BJ (cell line): ENCODE measurements around the gene TXNRD1. TPM values are rescaled to one million over a fixed set of nuclear protein-coding genes. Genes with fewer than 3 reads are reported as not detected.
A peak's percentile ranks its signal among the peaks of the same experiment; 100 is the strongest.

ENCODE experiments used
- CTCF ChIA-PET: fragments of 350-600 bp; formaldehyde crosslinking; extraction: SDS; loops from one replicate; lab custom pipeline; 2021; ENCODE audit warnings: antibody characterized with exemption, inconsistent platforms; lab: Yijun Ruan, JAX
- POLR2A ChIA-PET: fragments of 300-600 bp; sonication (Branson Sonifier 250); formaldehyde crosslinking; extraction: SDS; loops from one replicate; lab custom pipeline; 2021; ENCODE audit warnings: antibody characterized with exemption; lab: Charles Lee
- DNase-seq: peaks from one replicate; pipeline ENCODE4 v3.0.0-alpha.2; 2011; ENCODE audit warnings: low read depth
- H3K27me3 ChIP-seq: 2 replicates; pipeline ENCODE4 v1.6.0; 2011; ENCODE audit warnings: low read length; ENCODE audit not compliant: control insufficient read depth, insufficient read depth
- H3K36me3 ChIP-seq: 2 replicates; pipeline ENCODE4 v1.5.1; 2011; ENCODE audit warnings: low read length; ENCODE audit not compliant: control insufficient read depth, insufficient read depth
- H3K4me3 ChIP-seq: 2 replicates; pipeline ENCODE4 v1.5.1; 2011; ENCODE audit warnings: low read depth, mild to moderate bottlenecking, control low read depth, low read length
- polyA plus RNA-seq: library from polyadenylated mRNA; depleted of rRNA; stranded (reverse); fragments of >200 nt; gene quantifications from 2 replicates; pipeline ENCODE4 v1.2.3, GENCODE V29; 2011
- TF ChIP-seq, protein P1 (sequence below): IDR thresholded peaks from 2 replicates; pipeline ENCODE4 v1.5.1; 2011; ENCODE audit warnings: low read depth, mild to moderate bottlenecking, control low read depth, inconsistent platforms, low read length, moderate library complexity; ENCODE audit not compliant: insufficient read depth

Gene TXNRD1
- polyA plus RNA-seq, 1 experiment = 1,028 TPM

- Histone ChIP-seq H3K4me3 (0 out of 2 replicates have a peak overlapping the region, but pooled peaks have one; percentile 7), H3K36me3 (no peaks in the 10 kb centered on the region), H3K27me3 (no peaks in the 10 kb centered on the region)
- no peak for DNase-seq
- TF ChIP-seq, protein P1, sequence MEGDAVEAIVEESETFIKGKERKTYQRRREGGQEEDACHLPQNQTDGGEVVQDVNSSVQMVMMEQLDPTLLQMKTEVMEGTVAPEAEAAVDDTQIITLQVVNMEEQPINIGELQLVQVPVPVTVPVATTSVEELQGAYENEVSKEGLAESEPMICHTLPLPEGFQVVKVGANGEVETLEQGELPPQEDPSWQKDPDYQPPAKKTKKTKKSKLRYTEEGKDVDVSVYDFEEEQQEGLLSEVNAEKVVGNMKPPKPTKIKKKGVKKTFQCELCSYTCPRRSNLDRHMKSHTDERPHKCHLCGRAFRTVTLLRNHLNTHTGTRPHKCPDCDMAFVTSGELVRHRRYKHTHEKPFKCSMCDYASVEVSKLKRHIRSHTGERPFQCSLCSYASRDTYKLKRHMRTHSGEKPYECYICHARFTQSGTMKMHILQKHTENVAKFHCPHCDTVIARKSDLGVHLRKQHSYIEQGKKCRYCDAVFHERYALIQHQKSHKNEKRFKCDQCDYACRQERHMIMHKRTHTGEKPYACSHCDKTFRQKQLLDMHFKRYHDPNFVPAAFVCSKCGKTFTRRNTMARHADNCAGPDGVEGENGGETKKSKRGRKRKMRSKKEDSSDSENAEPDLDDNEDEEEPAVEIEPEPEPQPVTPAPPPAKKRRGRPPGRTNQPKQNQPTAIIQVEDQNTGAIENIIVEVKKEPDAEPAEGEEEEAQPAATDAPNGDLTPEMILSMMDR = no peak
- ChIA-PET POLR2A (no interaction called here), CTCF (interaction anchor here (1.2 kb wide), 1 partner anchor 17 kb away, joined by 3 read pairs; no protein-coding TSS in a partner anchor)
Observed at GRCh38 chr12:104280111-104280510, 64.5 kb downstream of the TXNRD1 start.

DNA sequence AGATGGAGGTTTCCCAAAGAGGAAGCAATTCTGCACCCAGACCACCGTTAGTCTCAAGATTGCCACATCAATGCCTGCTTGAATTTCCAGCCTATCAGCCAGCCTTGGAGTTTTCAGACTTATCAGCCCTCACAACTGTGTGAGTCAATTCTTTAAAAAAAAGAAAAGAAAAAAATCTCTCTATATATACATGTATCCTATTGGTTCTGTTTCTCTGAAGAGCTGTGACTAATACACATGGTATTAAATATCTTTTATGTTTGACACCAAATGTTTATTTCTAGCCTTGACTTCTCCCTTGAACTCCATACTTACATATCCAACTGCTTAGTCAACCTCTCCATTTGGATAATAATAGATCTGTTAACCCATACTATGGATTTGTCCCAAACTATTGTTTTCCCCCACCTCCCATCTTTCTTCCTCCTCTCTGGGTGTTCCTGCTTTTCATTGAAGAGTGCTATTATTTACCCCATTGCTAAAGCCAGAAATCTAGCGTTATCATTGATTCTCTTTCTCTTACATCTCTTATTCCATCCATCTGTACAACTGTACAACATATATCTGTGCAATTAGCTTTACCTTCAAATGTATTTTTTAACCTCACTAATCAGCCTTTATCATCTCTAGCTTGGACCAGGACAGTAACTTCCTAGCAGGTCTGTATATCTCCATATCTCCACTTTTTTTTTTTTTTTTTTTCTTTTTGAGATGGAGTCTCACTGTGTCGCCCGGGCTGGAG is 65.3 kb downstream of the TXNRD1 start:
- TF ChIP-seq, protein P1 = no peak
- ChIA-PET POLR2A (no interaction called here), CTCF (interaction anchor here (1.2 kb wide), 1 partner anchor 17 kb away, joined by 3 read pairs; no protein-coding TSS in a partner anchor)
- H3K4me3 ChIP-seq = no peak overlapping the region
- H3K27me3 ChIP-seq = no peaks in the 10 kb centered on the region
- peak; percentile 91 for DNase-seq
- H3K36me3 ChIP-seq = no peaks in the 10 kb centered on the region

DNA sequence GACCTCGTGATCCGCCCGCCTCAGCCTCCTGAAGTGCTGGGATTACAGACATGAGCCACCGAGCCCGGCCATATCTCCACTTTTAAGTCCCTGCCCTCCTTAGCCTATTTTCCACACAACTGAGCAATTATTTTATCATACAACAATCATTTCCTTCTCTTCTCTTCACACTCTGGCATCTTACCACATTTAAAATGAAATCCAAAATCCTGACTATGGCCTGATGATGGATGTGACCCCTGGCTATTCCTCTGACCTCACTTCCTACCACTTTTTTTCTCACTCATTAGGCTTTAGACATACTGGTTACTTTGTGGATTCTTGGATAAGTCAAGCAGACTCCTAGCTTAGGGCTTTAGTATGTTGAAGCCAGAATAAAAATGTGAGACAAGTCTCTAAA is 66.1 kb downstream of the TXNRD1 start:
- ChIA-PET POLR2A (interaction anchor here (0.7 kb wide), 1 partner anchor 206 kb away, joined by 6 read pairs; no protein-coding TSS in a partner anchor), CTCF (interaction anchor here (1.0 kb wide), 1 partner anchor 66 kb away, joined by 4 read pairs; the partner anchor contains the start of gene TXNRD1)
- no peak for DNase-seq
- TF ChIP-seq, protein P1 = no peak
- Histone ChIP-seq H3K36me3 (no peaks in the 10 kb centered on the region), H3K27me3 (no peaks in the 10 kb centered on the region), H3K4me3 (no peak overlapping the region)

DNA sequence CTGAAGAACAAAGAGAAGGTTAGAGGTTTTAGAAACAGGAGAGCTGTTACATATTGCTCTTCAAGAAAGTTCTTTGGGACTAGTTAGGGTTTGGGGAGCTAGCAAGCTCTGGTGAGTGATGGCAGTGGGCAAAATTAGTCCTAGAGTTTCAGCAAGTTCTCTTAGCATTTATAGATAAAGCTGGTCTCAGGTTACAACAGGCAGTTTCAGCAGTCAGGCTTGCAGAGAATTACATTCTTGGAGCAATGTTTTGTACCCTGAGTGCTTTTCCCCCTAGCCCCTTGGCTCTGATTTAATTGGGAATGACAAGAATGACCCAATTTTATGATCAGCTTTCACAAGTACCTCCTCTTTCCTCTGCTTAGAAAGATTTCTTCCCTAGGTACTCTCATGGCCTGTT is 66.5 kb downstream of the TXNRD1 start:
- Histone ChIP-seq H3K36me3 (no peaks in the 10 kb centered on the region), H3K27me3 (no peaks in the 10 kb centered on the region), H3K4me3 (no peak overlapping the region)
- TF ChIP-seq, protein P1 = no peak
- ChIA-PET POLR2A (interaction anchor here (0.5 to 0.7 kb wide), 2 partner anchors 68 to 207 kb away, joined by 6 to 7 read pairs; no protein-coding TSS in a partner anchor), CTCF (interaction anchor here (1.0 to 1.2 kb wide), 2 partner anchors 26 to 66 kb away, joined by 3 to 4 read pairs; partner anchors contain the start of gene TXNRD1)
- DNase-seq = no peak
